Activated naive CD4-positive, alpha-beta T cell treated with anti-CD3 and anti-CD28 coated beads, Interleukin-2, amount 10 ng/mL, durations not matched to agents 7 days and 5 days (primary cell): ENCODE data around the gene MTA1.

Source experiments
- CTCF ChIA-PET: fragments of 350-600 bp; sonication (Branson Sonifier 250); formaldehyde crosslinking; loops from one replicate; lab custom pipeline; 2021; ENCODE audit warnings: antibody characterized with exemption; lab: Charles Lee
- DNase-seq: peaks from one replicate; pipeline ENCODE4 v3.0.0-alpha.2; 2020
- H3K27ac Mint-ChIP-seq: one replicate; pipeline ENCODE4 v1.8.0; 2021; ENCODE audit warnings: mild to moderate bottlenecking, moderate library complexity, mixed read lengths
- H3K27me3 Mint-ChIP-seq: one replicate; pipeline ENCODE4 v1.8.0; 2021; ENCODE audit warnings: mild to moderate bottlenecking, mixed read lengths
- H3K36me3 Mint-ChIP-seq: one replicate; pipeline ENCODE4 v1.8.0; 2021; ENCODE audit warnings: mixed read lengths
- H3K4me1 Mint-ChIP-seq: one replicate; pipeline ENCODE4 v1.8.0; 2021; ENCODE audit warnings: mixed read lengths
- H3K4me3 Mint-ChIP-seq: one replicate; pipeline ENCODE4 v1.8.0; 2021; ENCODE audit warnings: mild to moderate bottlenecking, moderate library complexity, mixed read lengths
- H3K9me3 Mint-ChIP-seq: one replicate; pipeline ENCODE4 v1.8.0; 2021; ENCODE audit warnings: mixed read lengths

MTA1 gene

DNA sequence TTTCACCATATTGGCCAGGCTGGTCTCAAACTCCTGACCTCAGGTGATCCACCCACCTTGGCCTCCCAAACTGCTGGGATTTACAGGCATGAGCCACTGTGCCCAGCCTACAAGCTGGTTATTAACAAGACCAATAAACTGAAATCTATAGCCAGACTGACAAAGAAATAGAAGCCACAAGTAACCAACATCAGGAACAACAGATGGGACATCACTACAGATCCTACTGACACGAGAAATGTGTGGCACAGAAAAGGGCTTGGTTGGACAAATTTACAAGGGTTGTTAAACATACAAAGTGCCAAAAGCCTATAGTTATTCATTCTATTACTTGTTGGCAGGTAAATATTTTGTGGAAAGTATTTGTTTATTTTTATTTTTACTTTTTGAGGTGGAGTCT is 11.6 kb downstream of the MTA1 start:
- H3K27ac Mint-ChIP-seq, result no peak overlapping the region
- no peak for DNase-seq

GRCh38 chr14:105432657-105433056 is 13.0 kb downstream of the MTA1 start:
- Mint-ChIP-seq H3K4me3 (no peak overlapping the region), H3K27me3 (no peaks in the 10 kb centered on the region), H3K27ac (no peak overlapping the region), H3K36me3 (peaks cover 23% of the 10 kb centered on the region), H3K4me1 (peaks cover 8% of the 10 kb centered on the region), H3K9me3 (peaks cover 3% of the 10 kb centered on the region)
- CTCF ChIA-PET, result interaction anchor here (0.8 to 1.1 kb wide), 2 partner anchors 26 to 48 kb away, joined by 3 read pairs; no protein-coding TSS in a partner anchor
- DNase-seq, result no peak

More for the DNA sequence above, 11.6 kb downstream of the MTA1 start:
- no peak overlapping the region for H3K4me3 Mint-ChIP-seq
- H3K27me3 Mint-ChIP-seq, result no peaks in the 10 kb centered on the region
- peaks cover 13% of the 10 kb centered on the region for H3K4me1 Mint-ChIP-seq
- CTCF ChIA-PET, result interaction anchor here (1.1 to 1.2 kb wide), 2 partner anchors 17 to 61 kb away, joined by 3 to 4 read pairs; no protein-coding TSS in a partner anchor
- peaks cover 26% of the 10 kb centered on the region for H3K36me3 Mint-ChIP-seq
- H3K9me3 Mint-ChIP-seq, result peaks cover 3% of the 10 kb centered on the region

GRCh38 chr14:105433161-105433605 is 13.6 kb downstream of the MTA1 start:
- Mint-ChIP-seq H3K36me3 (peaks cover 21% of the 10 kb centered on the region), H3K27me3 (no peaks in the 10 kb centered on the region), H3K9me3 (peaks cover 3% of the 10 kb centered on the region), H3K27ac (no peak overlapping the region), H3K4me3 (no peak overlapping the region), H3K4me1 (peaks cover 6% of the 10 kb centered on the region)
- CTCF ChIA-PET, result interaction anchor here (0.8 kb wide), 1 partner anchor 47 kb away, joined by 3 read pairs; no protein-coding TSS in a partner anchor
- DNase-seq, result no peak

- Mint-ChIP-seq H3K4me3 (no peak overlapping the region), H3K4me1 (peaks cover 4% of the 10 kb centered on the region), H3K27ac (no peak overlapping the region), H3K36me3 (peaks cover 5% of the 10 kb centered on the region), H3K27me3 (no peaks in the 10 kb centered on the region), H3K9me3 (no peaks in the 10 kb centered on the region)
- no peak for DNase-seq
- CTCF ChIA-PET, result interaction anchor here (1.0 to 1.6 kb wide), 2 partner anchors 11 to 12 kb away, joined by 3 to 4 read pairs; no protein-coding TSS in a partner anchor
Measured at GRCh38 chr14:105436402-105436801, 16.8 kb downstream of the MTA1 start.

GRCh38 chr14:105436891-105437722 is 17.5 kb downstream of the MTA1 start:
- Mint-ChIP-seq H3K27me3 (no peaks in the 10 kb centered on the region), H3K36me3 (peaks cover 8% of the 10 kb centered on the region), H3K4me1 (peaks cover 4% of the 10 kb centered on the region), H3K4me3 (no peak overlapping the region), H3K9me3 (no peaks in the 10 kb centered on the region), H3K27ac (no peak overlapping the region)
- CTCF ChIA-PET, result interaction anchor here (0.6 kb wide), 1 partner anchor 18 kb away, joined by 3 read pairs; no protein-coding TSS in a partner anchor
- no peak for DNase-seq

DNA sequence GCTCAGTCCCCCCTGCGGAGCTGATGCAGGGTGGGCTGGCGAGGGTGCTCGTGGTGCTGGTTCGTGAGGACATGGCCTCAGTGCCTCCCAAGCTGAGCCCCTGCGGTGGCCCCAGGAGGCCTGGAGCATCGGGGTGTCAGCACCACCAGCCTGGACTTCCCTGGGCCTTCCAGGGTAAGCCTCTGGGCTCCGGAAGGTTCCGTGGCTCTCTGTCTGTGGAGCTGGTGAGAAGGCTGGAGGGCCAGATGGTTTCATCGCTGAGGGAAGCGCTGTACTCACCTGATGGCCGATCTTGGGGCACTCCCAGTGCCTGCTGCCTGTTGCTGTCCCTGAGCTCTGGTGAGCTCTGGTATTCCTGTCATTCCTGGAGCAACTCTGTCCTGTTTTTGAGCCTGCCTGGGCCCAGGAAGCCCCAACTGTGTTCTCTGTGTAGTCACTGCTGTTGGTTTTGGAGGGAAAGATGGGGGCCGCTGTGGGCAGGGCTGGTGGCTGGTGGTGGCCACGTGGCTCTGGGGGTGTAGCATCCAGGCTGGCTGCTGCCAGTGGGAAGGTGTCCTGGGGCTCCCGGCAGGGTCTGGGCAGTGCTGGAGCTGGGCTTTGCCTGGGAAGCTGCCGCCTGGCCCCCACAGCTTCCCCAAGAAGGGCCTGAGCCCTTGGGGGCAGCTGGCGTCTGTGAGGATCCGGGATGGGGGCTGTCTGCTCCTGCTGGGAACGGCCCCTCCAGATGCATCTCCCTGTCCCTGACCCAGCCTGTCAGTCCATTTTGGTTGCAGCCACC is 18.3 kb downstream of the MTA1 start:
- H3K4me3 Mint-ChIP-seq, result no peak overlapping the region
- H3K36me3 Mint-ChIP-seq, result peaks cover 10% of the 10 kb centered on the region
- DNase-seq, result no peak
- peaks cover 4% of the 10 kb centered on the region for H3K4me1 Mint-ChIP-seq
- no peaks in the 10 kb centered on the region for H3K27me3 Mint-ChIP-seq
- CTCF ChIA-PET, result no interaction called here
- no peak overlapping the region for H3K27ac Mint-ChIP-seq
- H3K9me3 Mint-ChIP-seq, result no peaks in the 10 kb centered on the region

GRCh38 chr14:105439179-105439578 is 19.6 kb downstream of the MTA1 start:
- H3K27ac Mint-ChIP-seq, result no peak overlapping the region
- peaks cover 14% of the 10 kb centered on the region for H3K36me3 Mint-ChIP-seq
- H3K9me3 Mint-ChIP-seq, result no peaks in the 10 kb centered on the region
- peaks cover 4% of the 10 kb centered on the region for H3K4me1 Mint-ChIP-seq
- H3K4me3 Mint-ChIP-seq, result no peak overlapping the region
- CTCF ChIA-PET, result no interaction called here
- no peaks in the 10 kb centered on the region for H3K27me3 Mint-ChIP-seq
- DNase-seq, result no peak

GRCh38 chr14:105439710-105440553 is 20.3 kb downstream of the MTA1 start:
- CTCF ChIA-PET, result no interaction called here
- H3K4me1 Mint-ChIP-seq, result peaks cover 1% of the 10 kb centered on the region
- H3K4me3 Mint-ChIP-seq, result no peak overlapping the region
- no peak overlapping the region for H3K27ac Mint-ChIP-seq
- H3K9me3 Mint-ChIP-seq, result no peaks in the 10 kb centered on the region
- peaks cover 13% of the 10 kb centered on the region for H3K36me3 Mint-ChIP-seq
- DNase-seq, result no peak
- no peaks in the 10 kb centered on the region for H3K27me3 Mint-ChIP-seq

DNA sequence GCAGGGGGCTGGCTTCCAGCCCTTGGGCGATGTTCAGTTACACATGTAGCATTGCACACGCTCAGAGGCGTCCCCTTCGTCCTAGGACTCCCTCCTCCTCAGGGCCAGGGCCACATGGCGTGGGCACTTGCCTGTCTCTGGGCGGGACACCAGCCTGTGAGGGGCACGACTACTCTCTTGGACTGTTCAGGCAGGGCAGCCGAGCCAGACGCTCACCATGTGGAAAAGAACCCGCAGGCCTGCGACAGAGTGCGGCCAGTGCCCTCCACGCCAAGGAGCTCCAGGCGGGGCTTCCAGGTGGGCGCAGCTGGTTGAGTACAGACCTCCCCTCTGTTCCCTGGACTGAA is 20.9 kb downstream of the MTA1 start:
- H3K9me3 Mint-ChIP-seq, result no peaks in the 10 kb centered on the region
- H3K4me3 Mint-ChIP-seq, result no peak overlapping the region
- no peaks in the 10 kb centered on the region for H3K27me3 Mint-ChIP-seq
- DNase-seq, result no peak
- CTCF ChIA-PET, result no interaction called here
- no peaks in the 10 kb centered on the region for H3K4me1 Mint-ChIP-seq
- H3K27ac Mint-ChIP-seq, result no peak overlapping the region
- peaks cover 12% of the 10 kb centered on the region for H3K36me3 Mint-ChIP-seq

- Mint-ChIP-seq H3K36me3 (peaks cover 9% of the 10 kb centered on the region), H3K9me3 (no peaks in the 10 kb centered on the region), H3K4me1 (no peaks in the 10 kb centered on the region), H3K4me3 (no peak overlapping the region), H3K27me3 (no peaks in the 10 kb centered on the region), H3K27ac (no peak overlapping the region)
- DNase-seq, result no peak
- CTCF ChIA-PET, result no interaction called here
Measured at GRCh38 chr14:105440992-105441391, 21.4 kb downstream of the MTA1 start.

DNA sequence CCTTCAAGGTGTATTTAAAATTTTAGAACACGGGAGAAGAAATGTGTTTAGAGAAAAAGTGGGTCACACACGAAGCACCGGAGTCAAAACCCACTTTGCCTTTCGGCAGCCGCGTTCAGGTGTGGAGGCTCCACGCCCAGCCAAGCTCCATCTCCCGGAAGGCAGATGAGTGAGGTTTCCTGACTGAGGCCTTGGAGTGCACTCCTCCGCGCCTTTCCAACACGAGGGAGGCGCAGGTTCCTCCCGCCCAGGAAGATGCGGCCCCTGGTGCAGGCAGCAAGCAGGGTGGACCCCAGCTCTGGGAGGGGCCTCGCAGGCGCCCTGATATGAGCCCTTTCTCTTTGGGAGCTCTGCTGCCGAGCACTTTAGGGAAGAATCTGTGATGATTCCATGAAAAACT is 22.5 kb downstream of the MTA1 start:
- no peak overlapping the region for H3K27ac Mint-ChIP-seq

DNA sequence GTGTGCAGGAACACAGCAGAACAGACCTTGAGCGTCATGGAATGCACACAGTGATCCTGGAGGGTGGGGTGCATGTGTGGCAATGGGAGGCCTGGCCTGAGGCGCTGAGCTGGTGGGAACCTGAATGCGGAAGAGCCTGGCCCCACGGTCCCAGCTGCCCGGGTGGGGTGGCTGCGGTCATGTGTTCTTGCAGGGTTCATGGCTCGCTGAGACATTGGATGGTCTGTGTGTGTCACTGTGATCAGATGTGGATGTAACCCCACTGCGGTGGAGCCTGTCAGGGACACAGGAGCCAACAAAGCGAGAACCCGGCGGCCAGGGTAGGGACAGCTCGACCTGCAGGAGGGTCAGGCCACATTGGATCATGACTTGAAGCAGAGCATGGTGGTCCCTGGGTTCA is 23.2 kb downstream of the MTA1 start:
- Mint-ChIP-seq H3K27ac (no peak overlapping the region), H3K4me3 (no peak overlapping the region), H3K36me3 (peaks cover 9% of the 10 kb centered on the region), H3K9me3 (no peaks in the 10 kb centered on the region), H3K4me1 (no peaks in the 10 kb centered on the region), H3K27me3 (no peaks in the 10 kb centered on the region)
- no peak for DNase-seq
- CTCF ChIA-PET, result no interaction called here

More for the DNA sequence above, 22.5 kb downstream of the MTA1 start:
- CTCF ChIA-PET, result no interaction called here
- H3K9me3 Mint-ChIP-seq, result no peaks in the 10 kb centered on the region
- no peaks in the 10 kb centered on the region for H3K27me3 Mint-ChIP-seq
- no peak for DNase-seq
- H3K4me1 Mint-ChIP-seq, result no peaks in the 10 kb centered on the region
- H3K4me3 Mint-ChIP-seq, result no peak overlapping the region
- peaks cover 9% of the 10 kb centered on the region for H3K36me3 Mint-ChIP-seq

DNA sequence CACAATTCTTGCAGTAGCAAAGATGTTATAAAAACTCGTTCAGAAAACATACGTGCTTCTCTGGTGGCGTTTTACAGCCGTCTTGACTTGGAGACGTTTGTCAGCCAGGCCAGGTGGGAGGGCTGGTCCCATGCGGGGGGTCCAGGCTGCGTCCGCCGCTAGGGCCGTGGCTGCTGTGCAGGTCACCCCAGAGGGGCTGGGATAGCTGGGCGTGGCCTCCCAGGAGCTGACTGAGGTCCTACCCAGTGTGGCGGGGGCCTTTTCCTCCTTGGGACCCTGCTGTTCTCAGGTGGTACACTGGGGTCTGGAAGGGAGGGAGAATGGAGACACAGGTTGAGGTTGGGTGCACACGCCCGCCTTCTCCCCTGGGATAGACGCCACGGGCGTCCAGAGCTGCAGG is 25.2 kb downstream of the MTA1 start:
- no peak for DNase-seq
- Mint-ChIP-seq H3K4me3 (no peak overlapping the region), H3K4me1 (no peaks in the 10 kb centered on the region), H3K36me3 (peaks cover 9% of the 10 kb centered on the region), H3K9me3 (no peaks in the 10 kb centered on the region), H3K27ac (no peak overlapping the region), H3K27me3 (no peaks in the 10 kb centered on the region)
- CTCF ChIA-PET, result no interaction called here

GRCh38 chr14:105445290-105445689 is 25.7 kb downstream of the MTA1 start:
- CTCF ChIA-PET, result no interaction called here
- Mint-ChIP-seq H3K27ac (no peak overlapping the region), H3K36me3 (peaks cover 9% of the 10 kb centered on the region), H3K9me3 (no peaks in the 10 kb centered on the region), H3K4me1 (no peaks in the 10 kb centered on the region), H3K4me3 (no peak overlapping the region), H3K27me3 (no peaks in the 10 kb centered on the region)
- DNase-seq, result no peak
